ENCODE measurements around the gene DNAH17.

The DNAH17 gene

GRCh38 chr17:78401246-78401645, 175.9 kb downstream of the DNAH17 start:
- DNase-seq: no peak

DNA sequence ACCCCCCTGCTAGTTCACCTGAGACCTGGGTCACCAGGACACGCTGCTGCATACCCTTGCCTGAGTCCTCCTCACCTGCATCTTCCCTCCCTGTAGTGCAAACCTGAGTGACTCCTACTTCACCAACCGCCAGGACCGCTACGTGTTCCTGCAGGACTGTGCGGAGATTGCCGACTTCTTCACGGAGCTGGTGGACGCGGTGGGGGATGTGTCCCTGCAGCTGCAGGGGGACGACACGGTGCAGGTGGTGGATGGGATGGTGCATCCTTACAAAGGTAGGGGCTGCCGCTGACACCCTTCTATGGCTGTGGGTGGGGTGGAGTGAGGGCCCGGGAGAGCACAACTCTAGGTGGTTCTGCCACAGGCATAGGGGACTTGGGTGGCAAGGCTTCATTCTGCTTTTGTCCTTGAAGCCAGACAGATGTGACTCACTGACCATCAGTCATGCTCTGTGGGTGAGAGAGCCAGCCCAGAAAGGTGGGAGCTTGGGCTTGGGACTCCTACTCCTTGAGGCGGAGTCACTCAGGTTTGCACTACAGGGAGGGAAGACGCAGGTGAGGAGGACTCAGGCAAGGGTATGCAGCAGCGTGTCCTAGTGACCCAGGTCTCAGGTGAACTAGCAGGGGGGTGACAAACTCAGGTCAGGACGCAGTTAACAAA, 176.5 kb downstream of the DNAH17 start:
- DNase-seq: no peak

DNA sequence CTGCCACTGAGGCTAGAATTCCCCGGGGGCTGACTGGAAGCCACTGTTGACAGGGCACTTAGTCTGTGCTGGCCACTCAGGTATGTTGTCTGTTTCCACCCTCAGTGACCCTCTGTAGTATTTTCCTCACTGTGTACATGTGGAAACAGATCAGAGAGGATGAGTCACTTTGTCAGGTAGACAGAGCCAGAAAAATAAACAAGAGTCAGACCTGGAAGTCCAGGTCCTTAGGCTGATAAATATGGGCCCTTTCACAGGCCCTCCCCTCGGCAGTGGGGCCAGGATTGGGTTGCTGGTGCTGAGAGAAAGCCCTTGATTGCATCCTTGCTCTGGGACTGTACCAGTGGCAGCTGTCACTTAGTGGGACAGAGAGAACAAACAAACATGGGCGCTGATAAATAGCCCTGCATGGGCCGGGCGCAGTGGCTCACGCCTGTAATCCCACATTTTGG, 177.5 kb downstream of the DNAH17 start:
- no peak for DNase-seq

DNA sequence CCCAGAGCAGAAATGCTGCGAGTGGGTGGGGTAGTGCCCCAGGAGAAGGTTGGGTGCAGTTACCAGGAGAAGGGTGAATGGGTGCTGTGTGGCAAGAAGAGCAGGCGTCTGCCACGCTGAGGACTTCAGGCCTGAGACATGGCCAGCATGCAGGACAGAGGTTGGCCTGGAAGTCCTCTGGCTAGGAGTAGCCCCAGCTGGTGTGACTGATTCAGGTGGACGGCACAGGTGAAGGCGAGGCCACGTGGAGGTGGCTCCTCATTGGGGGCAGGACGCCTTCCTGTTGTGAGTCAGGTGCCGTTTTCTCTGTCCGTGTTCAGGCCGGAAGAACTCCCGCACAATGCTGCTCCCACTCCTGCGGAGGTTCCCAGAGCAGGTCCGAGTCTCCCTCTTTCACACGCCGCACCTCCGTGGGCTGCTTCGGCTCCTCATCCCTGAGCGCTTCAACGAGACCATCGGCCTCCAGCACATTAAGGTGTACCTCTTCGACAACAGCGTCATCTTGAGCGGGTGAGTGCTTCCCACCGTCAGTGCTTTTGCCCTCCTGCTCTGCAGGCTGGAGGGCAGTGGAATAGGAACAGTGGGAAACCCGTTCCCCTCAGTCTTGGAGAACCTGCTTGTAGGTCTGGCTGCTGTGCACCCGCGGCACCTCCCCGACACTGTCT, 178.0 kb downstream of the DNAH17 start:
- DNase-seq: no peak

GRCh38 chr17:78398390-78398789, 178.8 kb downstream of the DNAH17 start:
- no peak for DNase-seq

GRCh38 chr17:78397681-78398101, 179.5 kb downstream of the DNAH17 start:
- no peak for DNase-seq

DNA sequence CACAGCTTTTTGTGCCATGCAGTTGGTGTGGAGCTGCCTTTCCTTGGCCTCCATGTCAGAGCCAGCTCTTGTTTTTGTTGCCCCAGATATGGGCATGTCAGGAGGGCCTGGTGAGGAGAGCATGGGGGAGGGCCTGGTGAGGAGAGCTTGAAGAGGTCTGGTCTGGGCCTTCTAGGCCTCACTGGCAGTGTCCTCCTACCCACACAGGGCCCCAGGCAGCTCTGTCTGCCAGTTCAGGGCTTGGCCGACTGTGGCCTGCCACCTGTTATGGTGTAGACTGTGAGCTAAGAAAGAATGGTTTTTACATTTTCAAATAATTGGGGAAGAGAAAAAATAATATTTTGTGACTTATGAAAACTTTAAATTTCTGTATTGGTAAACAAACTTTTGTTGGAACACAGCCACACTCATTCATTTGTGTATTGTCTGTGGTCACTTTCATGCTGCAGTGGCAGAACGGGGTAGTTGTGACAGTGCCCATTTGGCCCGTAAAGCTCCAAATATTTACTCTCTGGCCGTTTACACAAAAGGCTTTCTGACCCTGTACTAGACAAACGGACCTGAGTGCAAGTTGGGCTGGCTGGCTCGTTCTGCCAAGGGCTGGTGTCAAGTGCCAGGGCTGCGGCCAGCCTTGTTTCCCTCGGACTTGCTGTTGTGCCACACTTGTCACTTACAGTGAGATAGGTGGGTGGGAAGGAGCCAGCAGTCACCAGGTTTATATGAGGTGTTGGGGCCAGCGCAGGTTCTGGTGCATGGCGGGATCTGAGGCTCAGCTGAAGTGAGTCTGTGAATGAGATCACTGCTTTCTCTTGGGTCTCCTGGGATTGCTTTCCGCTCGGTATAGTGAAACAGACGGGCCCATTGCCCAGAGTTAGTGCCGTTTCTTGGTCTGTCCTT, 180.5 kb downstream of the DNAH17 start:
- no peak for DNase-seq

- no peak for DNase-seq
These were observed 182.0 kb downstream of the DNAH17 start for GRCh38 chr17:78395155-78395554.

GRCh38 chr17:78394209-78394608, 183.0 kb downstream of the DNAH17 start:
- no peak for DNase-seq

GRCh38 chr17:78393575-78393974, 183.6 kb downstream of the DNAH17 start:
- no peak for DNase-seq

DNA sequence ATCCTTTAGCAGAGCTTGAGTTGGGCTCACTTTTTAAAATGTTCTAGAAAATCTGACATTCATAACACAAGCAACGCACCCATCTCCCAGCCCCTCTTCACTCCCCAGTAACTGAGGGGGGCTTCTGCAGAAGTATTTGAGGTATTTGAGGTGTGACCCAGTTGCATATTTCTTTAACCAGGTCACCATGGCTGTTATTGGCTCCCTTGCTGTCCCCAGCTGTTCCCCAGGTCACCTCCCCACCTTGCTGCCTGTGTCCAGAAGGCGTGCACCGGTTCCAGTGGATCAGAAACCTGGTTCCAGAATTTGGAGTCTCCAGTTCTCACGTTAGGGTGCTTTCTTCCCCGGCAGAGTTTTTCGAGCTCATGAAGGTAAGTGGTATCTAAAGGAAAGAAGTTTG, 184.9 kb downstream of the DNAH17 start:
- DNase-seq: no peak

DNA sequence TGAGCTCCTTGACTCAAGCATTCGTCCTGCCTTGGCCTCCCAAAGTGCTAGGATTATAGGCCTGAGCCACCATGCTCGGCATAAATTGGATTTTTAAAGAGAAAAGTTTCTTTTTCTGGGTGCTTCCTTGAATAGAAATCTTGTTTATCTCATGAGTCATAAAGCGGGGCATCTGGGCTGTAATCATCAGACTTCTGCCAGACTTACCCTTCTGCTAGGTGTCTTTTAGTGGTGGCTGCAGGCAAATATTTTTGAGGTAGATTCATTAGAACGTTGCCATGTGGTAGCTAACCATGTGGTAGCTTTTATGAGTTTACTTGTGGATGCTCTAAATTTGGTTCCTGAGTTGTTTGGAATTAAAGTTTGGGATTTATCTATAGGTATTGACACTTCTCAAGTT, 185.4 kb downstream of the DNAH17 start:
- peak in 1 of 2 experiments; percentile 16 for DNase-seq

GRCh38 chr17:78391051-78391431, 186.2 kb downstream of the DNAH17 start:
- no peak for DNase-seq

GRCh38 chr17:78390241-78391050, 186.8 kb downstream of the DNAH17 start:
- peak; percentile 50 to 56 for DNase-seq

GRCh38 chr17:78387977-78388941, 188.9 kb downstream of the DNAH17 start:
- no peak for DNase-seq

- no peak for DNase-seq
These were observed 192.6 kb downstream of the DNAH17 start for GRCh38 chr17:78384479-78385175.

DNA sequence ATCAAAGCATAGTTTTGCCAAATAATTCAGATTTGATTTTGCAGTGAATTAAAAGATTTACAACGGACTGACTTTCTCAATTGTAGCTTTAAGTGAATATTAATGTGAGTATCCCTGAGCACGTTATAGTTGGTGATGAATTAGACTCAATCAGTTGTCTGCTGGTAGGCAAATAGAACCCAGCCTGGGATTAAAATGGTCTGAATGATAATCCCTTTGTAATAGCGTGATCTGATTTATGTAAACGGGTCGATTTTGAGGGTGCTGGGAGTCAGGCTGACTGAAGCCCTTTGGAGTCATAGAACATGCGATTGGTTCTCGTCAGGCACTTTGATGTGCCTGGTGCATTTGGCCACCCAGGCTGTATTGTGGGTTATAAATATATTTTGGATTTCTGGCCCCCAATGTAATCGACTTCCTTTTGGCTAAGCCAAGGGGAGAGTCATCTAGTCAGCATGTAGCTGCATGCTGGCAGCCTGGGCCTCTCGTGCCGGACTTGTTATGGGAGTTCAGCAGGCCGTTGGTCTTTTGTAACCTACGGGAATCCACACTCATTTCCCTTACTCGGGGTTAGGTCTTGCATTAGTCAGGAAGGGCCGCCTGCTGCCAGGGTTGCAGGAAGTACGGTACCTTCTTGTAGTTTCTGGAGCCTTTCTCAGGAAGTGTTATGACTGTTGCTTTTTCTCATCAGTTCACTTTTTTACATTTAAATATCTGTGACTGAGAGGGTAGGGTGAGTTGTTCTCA, 193.3 kb downstream of the DNAH17 start:
- DNase-seq: peak in 1 of 2 experiments; percentile 15

DNA sequence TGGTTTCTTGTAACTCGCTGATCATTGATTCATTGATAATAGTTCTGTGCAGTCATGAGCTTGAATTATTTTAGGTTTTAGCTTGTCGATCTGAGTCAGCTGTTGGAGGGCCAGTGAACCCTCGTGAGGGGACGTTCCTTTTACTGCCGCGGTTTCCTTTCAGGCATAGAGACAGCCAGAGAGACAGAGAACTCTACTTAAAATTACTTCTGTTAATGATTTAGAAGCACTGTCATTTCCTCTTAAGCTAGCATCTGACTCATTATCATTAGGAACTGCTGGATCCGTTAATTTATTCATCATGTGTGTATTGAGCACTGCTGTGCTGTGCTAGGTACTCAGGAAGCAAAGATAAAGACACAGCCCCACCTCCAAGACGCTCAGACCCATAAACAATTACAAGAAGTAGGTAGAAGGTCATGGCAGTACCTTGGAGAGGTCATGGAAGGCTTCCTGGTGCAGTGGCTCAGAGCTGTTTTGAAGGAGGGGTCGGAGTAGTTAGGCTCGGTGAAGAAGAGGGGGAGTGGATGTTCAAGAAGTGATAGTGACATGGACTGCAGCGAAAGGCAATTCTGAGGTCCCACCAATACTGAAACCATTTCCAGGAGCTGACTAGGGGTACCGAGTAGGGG, 195.5 kb downstream of the DNAH17 start:
- no peak for DNase-seq

GRCh38 chr17:78380370-78380769, 196.8 kb downstream of the DNAH17 start:
- no peak for DNase-seq

GRCh38 chr17:78379131-78379491, 198.1 kb downstream of the DNAH17 start:
- peak in 1 of 2 experiments; percentile 23 for DNase-seq

All from SW 1271 (cell line).